GM11168 (cell line): Measurements from ENCODE around the gene ID3.

Experiments
- in situ Hi-C: fragments of 300-500 bp; cut with MboI; formaldehyde crosslinking; loops from one replicate; pipeline ENCODE4 v1.12.0; 2022; ENCODE audit warnings: low sequenced_read_pairs; ENCODE audit not compliant: unreplicated experiment

Gene ID3

GRCh38 chr1:23530747-23531561, 28.3 kb downstream of the ID3 start, which contains the start of gene E2F2:
E2F2 (minus strand) TSS chr1:23531233; CDS start chr1:23530793, 440 bp downstream.
- in situ Hi-C loops, result loop anchor here (5.0 kb wide), 1 partner anchor 39 kb away; no protein-coding TSS in a partner anchor

GRCh38 chr1:23530087-23530746, 29.1 kb downstream of the ID3 start:
- in situ Hi-C loops, result loop anchor here (5.0 kb wide), 1 partner anchor 38 kb away; no protein-coding TSS in a partner anchor

GRCh38 chr1:23529146-23530086, 29.9 kb downstream of the ID3 start:
- in situ Hi-C loops, result loop anchor here (5.0 kb wide), 1 partner anchor 37 kb away; no protein-coding TSS in a partner anchor

GRCh38 chr1:23528250-23528978, 30.9 kb downstream of the ID3 start:
- in situ Hi-C loops, result no loop called here

GRCh38 chr1:23527900-23528249, 31.4 kb downstream of the ID3 start:
- in situ Hi-C loops, result no loop called here

- in situ Hi-C loops, result no loop called here
Measured at GRCh38 chr1:23527366-23527765, 31.9 kb downstream of the ID3 start.

GRCh38 chr1:23526329-23527041, 32.8 kb downstream of the ID3 start:
- in situ Hi-C loops, result no loop called here

GRCh38 chr1:23525558-23526250, 33.6 kb downstream of the ID3 start:
- in situ Hi-C loops, result no loop called here

GRCh38 chr1:23524716-23525401, 34.4 kb downstream of the ID3 start:
- in situ Hi-C loops, result no loop called here

GRCh38 chr1:23524163-23524562, 35.1 kb downstream of the ID3 start:
- in situ Hi-C loops, result no loop called here

- in situ Hi-C loops, result no loop called here
Measured at GRCh38 chr1:23522244-23522982, 36.9 kb downstream of the ID3 start.

- in situ Hi-C loops, result no loop called here
Measured at GRCh38 chr1:23521588-23521987, 37.7 kb downstream of the ID3 start.

- in situ Hi-C loops, result no loop called here
Measured at GRCh38 chr1:23517581-23517980, 41.7 kb downstream of the ID3 start.

GRCh38 chr1:23515905-23516304, 43.4 kb downstream of the ID3 start:
- in situ Hi-C loops, result no loop called here

GRCh38 chr1:23514111-23514679, 45.1 kb downstream of the ID3 start:
- in situ Hi-C loops, result no loop called here

- in situ Hi-C loops, result no loop called here
Measured at GRCh38 chr1:23509896-23510295, 49.4 kb downstream of the ID3 start.
